ENCODE data around the gene EMILIN1. TPM values are rescaled to one million over a fixed set of nuclear protein-coding genes. Genes with fewer than 3 reads are reported as not detected.

The EMILIN1 gene
- polyA plus RNA-seq, 1 donor, result 61.4 TPM

GRCh38 chr2:27122791-27123190, 44.4 kb downstream of the EMILIN1 start:
- DNase-seq (ENCODE audit: low read depth), result no peak

DNA sequence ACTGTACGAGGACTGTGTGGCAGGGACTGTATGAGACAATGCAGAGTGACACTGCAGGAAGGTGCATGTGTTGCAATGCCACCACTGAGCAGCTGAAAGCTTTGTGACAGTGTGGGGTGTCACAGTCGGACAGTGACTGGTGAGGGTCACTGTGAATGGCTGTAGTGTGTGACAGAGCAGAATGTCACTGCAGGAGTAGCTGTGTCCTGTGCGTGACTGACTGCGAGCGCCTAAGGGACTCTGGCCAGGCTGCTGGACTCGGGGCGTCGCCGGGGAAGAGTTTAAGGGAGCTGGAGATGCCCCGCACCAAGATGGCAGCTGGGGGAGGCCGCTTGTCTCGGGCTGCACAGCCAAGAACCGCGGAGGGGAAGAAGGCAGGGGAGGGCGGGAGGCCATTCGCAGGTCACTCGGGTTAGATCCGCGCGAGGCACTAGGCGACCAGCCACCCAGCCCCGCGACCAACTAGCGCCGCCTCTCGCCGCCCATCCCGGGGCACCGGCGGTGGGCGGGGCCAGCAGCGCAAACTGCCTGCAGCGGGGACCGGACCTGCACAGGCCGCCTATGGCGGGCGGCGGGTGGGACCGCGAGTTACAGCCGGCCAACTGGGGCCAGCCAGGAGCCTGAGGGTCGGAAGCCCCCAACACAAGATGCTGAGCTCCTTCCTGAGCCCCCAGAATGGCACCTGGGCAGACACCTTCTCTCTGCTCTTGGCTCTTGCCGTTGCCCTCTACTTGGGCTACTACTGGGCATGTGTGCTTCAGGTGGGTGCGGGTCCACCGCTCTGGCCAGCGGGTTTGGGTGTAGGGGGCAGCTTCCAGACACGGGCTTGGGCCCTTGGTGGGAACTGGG, 45.1 kb downstream of the EMILIN1 start, which contains the start of gene ABHD1:
TSS of gene ABHD1 (plus strand) at position 514 of the 849 bp plus-strand sequence. CDS start at position 648, 134 bp downstream.
- DNase-seq (ENCODE audit: low read depth), result no peak

DNA sequence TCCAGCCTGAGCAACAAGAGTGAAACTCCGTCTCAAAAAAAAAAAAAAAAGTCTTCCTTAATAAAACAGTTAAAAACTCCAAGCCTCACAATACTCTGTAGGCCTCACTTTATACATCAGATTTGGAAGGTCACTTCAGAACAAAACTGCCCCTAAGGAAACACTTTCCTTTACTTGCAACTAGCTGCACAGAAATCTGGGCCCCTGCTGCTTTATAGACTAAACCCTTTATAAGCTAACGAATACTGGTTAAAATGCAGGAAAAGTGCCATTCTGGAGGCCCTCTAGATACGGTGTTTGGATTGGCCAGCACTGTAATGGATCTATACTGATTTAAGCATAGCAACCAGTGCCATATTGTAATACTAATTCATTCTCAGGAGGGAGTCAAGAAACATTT, 46.7 kb downstream of the EMILIN1 start:
- DNase-seq (ENCODE audit: low read depth), result no peak

DNA sequence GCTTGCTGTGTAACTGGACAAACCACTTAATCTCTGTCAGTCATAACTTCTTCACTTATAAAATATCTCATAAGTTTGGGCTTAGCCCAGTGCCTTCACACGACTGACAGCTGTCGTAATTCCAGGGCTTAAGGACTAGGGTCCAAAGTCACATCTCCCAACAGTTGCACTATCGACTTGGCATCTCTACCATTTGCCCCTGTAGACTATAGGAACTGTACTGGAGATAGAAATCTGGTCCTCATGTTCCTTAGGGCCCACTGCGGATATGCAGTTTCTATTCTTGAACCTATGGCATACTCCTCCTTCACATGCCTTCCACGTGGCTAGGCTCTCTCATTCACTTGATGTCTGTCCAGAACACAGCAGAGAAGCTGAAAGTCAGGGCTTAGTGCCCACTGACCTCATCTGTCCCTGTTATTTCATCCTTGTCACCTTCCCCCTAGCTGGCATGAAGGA, 47.9 kb downstream of the EMILIN1 start:
- DNase-seq (ENCODE audit: low read depth), result no peak

DNA sequence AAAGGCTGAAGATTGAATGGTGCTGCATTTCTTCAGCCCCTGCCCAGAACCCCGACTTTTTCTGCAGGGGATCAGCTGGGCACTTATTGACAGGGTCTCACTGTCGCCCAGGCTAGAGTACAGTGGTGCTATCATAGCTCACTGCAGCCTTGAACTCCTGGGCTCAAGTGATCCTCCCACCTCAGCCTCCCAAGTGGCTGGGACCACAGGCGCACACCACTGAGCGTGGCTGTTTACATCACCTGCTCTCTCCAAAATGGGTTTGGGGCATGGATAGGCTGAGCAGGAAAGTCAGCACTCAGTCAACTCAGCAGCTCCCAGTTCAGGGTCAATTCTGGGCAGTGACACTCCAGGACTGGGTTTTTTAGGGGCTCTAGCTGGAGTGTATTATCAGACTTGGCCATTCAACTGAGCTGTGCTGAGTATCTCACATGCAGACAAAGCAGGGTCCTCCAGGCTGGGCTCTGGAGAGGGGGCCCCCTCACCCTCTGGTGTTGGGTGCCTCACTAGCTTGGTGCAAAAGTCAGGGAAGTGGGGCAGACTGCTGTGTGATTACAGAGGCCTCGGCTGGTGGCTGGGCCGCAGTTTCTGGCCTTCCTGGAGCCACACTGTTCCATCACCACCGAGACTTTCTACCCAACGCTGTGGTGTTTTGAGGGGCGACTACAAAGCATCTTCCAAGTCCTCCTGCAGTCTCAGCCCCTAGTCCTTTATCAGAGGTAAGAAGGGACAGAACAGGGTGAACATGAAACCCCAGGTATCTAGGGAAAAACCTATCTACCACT, 49.7 kb downstream of the EMILIN1 start:
- no peak for DNase-seq (ENCODE audit: low read depth)

- no peak for DNase-seq (ENCODE audit: low read depth)
Measured at GRCh38 chr2:27128668-27129571, 50.5 kb downstream of the EMILIN1 start.

DNA sequence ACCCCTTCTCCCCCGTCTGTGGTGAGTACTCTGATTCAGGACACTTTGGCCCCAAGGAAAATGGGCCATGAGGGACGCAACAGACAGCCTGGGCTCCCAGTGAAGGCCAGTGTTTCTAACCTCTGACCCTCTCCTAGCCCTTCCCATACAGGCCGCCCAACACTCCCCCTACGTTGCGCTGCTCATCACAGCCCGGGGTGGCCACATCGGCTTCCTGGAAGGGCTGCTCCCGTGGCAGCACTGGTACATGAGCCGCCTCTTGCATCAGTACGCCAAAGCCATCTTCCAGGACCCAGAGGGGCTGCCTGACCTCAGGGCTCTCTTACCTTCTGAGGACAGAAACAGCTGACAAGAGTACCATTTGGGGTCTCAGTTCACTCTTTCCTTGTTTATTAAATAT, 52.0 kb downstream of the EMILIN1 start:
- no peak for DNase-seq (ENCODE audit: low read depth)

GRCh38 chr2:27131429-27131828, 53.0 kb downstream of the EMILIN1 start:
- no peak for DNase-seq (ENCODE audit: low read depth)

- no peak for DNase-seq (ENCODE audit: low read depth)
Measured at GRCh38 chr2:27133195-27133875, 54.9 kb downstream of the EMILIN1 start.

DNA sequence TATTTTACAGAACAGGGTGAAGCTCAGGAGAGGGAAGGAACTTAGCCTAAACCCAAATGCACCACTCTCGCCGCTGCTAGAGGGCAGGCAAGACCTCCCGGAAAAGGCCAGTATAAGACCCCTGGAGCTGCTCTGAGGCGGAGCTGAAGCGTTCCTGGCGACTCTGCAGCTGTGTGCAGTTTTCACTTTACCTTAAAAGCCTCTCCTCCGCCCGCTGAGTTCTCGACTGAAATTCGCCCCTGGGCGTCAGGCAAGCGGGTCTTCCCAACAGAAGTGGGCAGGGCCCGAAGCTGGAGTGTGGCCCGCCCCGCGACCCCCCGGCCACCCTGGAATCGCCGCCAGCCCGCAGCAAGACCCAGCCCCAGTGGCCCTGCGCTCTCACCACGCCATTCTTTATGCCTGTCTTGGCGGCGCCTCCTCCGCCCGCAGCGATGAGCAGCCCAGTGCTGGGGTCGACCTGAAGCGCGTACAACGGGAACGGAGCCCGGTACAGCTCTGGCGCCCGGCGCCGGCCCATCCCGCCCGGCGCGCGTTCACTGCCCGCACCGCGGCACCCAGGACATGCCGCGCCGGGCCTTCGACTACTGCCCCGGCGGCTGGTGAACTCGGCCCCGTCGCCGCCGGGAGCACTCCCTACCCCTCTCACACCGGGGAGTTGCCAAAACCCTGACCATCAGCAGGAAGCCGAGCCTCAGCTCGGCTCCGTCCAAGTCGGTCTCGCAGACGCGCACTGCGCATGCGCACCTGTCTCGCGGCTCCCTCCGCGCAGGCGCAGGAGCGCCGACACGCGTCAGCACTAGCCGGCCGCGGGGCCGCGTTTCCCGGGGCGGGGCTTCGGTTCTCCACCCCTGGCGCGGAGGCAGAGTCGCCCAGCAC, 55.7 kb downstream of the EMILIN1 start, which contains the start of gene PREB:
TSS of gene PREB (minus strand) at position 732 of the 876 bp plus-strand sequence. CDS start at position 517, 215 bp downstream.
- DNase-seq (ENCODE audit: low read depth), result peak; percentile 96

- no peak for DNase-seq (ENCODE audit: low read depth)
Measured at GRCh38 chr2:27134781-27135477, 56.5 kb downstream of the EMILIN1 start.

- DNase-seq (ENCODE audit: low read depth), result no peak
Measured at GRCh38 chr2:27135478-27135955, 57.1 kb downstream of the EMILIN1 start.

Other genes with a start within 250 kb of the EMILIN1 start
- 19.1 TPM for gene DPYSL5, start 230.5 kb upstream of the EMILIN1 start, polyA plus RNA-seq (ENCODE audit: insufficient read length)
- 28.0 TPM for gene MAPRE3, start 108.0 kb upstream of the EMILIN1 start, polyA plus RNA-seq (ENCODE audit: insufficient read length)
- 68.0 TPM for gene TMEM214, start 45.6 kb upstream of the EMILIN1 start, polyA plus RNA-seq (ENCODE audit: insufficient read length)
- gene AGBL5, start 26.9 kb upstream of the EMILIN1 start, polyA plus RNA-seq (ENCODE audit: insufficient read length), result 17.2 TPM
- 228 TPM for gene OST4, start 7.0 kb upstream of the EMILIN1 start, polyA plus RNA-seq (ENCODE audit: insufficient read length)
- gene KHK, start 8.2 kb downstream of the EMILIN1 start, polyA plus RNA-seq (ENCODE audit: insufficient read length), result 1.9 TPM
- gene CGREF1, start 40.5 kb downstream of the EMILIN1 start, polyA plus RNA-seq (ENCODE audit: insufficient read length), result 1.0 TPM
- gene ABHD1, start 45.2 kb downstream of the EMILIN1 start, polyA plus RNA-seq (ENCODE audit: insufficient read length), result 0.49 TPM
- 35.4 TPM for gene PREB, start 56.0 kb downstream of the EMILIN1 start, polyA plus RNA-seq (ENCODE audit: insufficient read length)
- gene PRR30, start 60.8 kb downstream of the EMILIN1 start, polyA plus RNA-seq (ENCODE audit: insufficient read length), result not detected
- gene TCF23, start 70.4 kb downstream of the EMILIN1 start, polyA plus RNA-seq (ENCODE audit: insufficient read length), result 0.49 TPM
- 85.3 TPM for gene ATRAID, start 133.4 kb downstream of the EMILIN1 start, polyA plus RNA-seq (ENCODE audit: insufficient read length)
- 19.3 TPM for gene SLC5A6, start 133.7 kb downstream of the EMILIN1 start, polyA plus RNA-seq (ENCODE audit: insufficient read length)
- gene CAD, start 138.8 kb downstream of the EMILIN1 start, polyA plus RNA-seq (ENCODE audit: insufficient read length), result 26.9 TPM
- 0.85 TPM for gene SLC30A3, start 184.4 kb downstream of the EMILIN1 start, polyA plus RNA-seq (ENCODE audit: insufficient read length)
- gene DNAJC5G, start 196.8 kb downstream of the EMILIN1 start, polyA plus RNA-seq (ENCODE audit: insufficient read length), result 0.24 TPM
- 105 TPM for gene TRIM54, start 203.8 kb downstream of the EMILIN1 start, polyA plus RNA-seq (ENCODE audit: insufficient read length)
- gene UCN, start 229.8 kb downstream of the EMILIN1 start, polyA plus RNA-seq (ENCODE audit: insufficient read length), result 1.9 TPM
- 44.9 TPM for gene MPV17, start 244.5 kb downstream of the EMILIN1 start, polyA plus RNA-seq (ENCODE audit: insufficient read length)

Measured in forelimb muscle (tissue), 1 donor.